ENCODE measurements around the gene TMEM203.

DNA sequence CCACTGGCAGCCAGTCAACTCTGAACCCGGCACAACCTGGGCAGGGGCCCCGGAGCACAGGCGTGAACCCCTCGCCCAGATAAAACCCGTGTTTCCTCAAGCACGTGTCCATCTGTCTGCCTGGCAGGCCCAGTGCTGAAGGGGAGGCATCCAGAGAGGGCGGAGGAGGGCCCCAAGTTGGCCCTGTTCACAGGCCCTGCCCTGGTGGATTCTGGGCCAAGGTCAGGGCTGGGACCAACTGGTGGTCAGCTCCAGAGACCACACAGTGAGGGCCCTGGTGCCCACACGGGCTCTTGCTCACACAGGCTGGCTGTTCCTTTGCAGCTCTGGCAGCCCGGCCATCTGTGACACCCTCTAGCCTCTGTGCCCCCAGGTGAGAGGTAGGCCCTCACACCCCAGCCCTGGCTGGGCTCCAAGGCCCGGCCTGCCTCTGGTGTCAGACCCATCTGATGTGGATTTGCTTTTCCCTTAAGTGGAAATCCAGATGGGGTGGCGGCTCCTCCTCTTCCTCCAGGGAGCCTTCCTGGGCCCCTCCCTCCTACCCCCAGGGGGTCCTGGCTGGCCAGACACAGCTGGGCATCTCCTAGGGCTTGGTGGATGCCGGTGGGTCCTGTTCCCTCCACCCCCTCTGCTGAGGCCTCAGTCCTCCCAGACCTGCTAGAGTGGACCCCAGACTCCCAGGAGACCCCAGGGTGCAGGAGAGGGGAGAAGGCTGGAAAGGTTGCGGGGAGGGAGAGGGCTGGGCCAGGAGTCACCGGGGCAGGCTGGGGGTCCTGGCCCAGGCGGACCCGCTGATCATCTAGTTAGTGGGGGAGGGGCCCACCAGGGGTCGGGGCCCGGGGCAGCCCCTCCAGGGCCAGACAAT, 45.1 kb upstream of the TMEM203 start:
- TF ChIP-seq MYC (IDR thresholded peaks at IDR 0.05; ENCODE audit: low read depth, low read length), result no peak
- TF ChIP-seq, protein P1, sequence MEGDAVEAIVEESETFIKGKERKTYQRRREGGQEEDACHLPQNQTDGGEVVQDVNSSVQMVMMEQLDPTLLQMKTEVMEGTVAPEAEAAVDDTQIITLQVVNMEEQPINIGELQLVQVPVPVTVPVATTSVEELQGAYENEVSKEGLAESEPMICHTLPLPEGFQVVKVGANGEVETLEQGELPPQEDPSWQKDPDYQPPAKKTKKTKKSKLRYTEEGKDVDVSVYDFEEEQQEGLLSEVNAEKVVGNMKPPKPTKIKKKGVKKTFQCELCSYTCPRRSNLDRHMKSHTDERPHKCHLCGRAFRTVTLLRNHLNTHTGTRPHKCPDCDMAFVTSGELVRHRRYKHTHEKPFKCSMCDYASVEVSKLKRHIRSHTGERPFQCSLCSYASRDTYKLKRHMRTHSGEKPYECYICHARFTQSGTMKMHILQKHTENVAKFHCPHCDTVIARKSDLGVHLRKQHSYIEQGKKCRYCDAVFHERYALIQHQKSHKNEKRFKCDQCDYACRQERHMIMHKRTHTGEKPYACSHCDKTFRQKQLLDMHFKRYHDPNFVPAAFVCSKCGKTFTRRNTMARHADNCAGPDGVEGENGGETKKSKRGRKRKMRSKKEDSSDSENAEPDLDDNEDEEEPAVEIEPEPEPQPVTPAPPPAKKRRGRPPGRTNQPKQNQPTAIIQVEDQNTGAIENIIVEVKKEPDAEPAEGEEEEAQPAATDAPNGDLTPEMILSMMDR (IDR thresholded peaks at IDR 0.05; ENCODE audit: low read depth, low read length), result no peak
- TF ChIP-seq POLR2A (IDR thresholded peaks at IDR 0.05; ENCODE audit: extremely low read depth, insufficient read length), result no peak
